ENCODE measurements around the gene WARS2.

The WARS2 gene

DNA sequence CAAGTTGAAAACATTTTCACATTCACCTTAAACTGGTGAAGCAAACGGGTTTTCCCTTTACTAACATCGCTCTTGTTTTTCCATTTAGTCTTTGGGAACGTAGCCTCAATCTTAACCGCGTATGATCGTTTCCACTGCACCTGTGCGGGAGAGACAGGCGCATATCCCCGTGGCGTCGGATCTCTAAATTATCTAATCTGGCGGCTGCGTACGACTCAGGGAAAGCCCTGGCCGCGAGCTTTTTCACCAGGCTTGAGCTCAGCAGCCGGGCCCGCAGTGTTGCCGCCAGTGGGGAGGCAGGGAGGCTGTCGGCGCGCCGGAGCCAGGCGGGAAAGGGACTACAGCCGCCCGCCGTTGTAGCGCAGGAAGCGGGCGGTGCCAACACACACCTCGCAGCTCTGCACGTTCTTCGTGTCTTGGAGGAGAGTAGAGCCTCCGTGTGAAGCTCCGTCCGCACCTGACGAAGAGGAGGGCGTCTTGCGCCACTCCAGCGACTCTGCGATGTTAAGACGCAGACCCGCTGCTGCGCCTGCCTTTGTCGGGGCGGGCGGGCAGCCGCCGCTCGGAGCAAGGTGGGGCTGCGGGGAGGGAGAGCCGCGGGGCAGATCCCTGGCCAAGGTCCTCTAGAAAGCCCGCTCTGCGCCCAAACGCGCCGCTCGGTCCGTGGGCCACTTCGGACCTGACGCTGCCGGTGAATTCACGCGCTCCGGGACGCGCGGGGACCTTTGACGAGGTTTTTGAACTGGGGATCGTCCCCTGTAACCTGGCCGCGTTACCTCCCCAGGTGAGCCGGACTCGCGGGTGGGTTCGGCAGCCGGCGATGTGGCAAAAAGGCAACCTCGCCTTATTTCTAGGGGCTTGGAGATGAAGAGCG lies 133.8 kb downstream of the WARS2 start:
- no peak for TF ChIP-seq ZNF274 (IDR thresholded peaks at IDR 0.05; ENCODE audit: low read depth, low read length)
- TF ChIP-seq YY1 (IDR thresholded peaks at IDR 0.05; ENCODE audit: insufficient read depth, insufficient read length): no peak
- no peak for TF ChIP-seq SUZ12 (IDR thresholded peaks at IDR 0.05; ENCODE audit: extremely low read depth, insufficient read depth, insufficient read length)
- no peaks in the 10 kb centered on the region for H3K36me3 ChIP-seq (ENCODE audit: insufficient read depth, insufficient read length, low read length)
- H3K9ac ChIP-seq (ENCODE audit: insufficient read length, low read depth): peak overlapping the region; percentile 23
- DNase-seq (ENCODE audit: low read depth, low spot score): no peak
- peak overlapping the region; percentile 13 for H3K4me3 ChIP-seq (ENCODE audit: insufficient read length, low read depth)
- peaks cover 33% of the 10 kb centered on the region for H3K27me3 ChIP-seq (ENCODE audit: insufficient read depth, insufficient read length)
- peaks cover 11% of the 10 kb centered on the region; the same call in 1 of the 2 replicates for H3K9me3 ChIP-seq (ENCODE audit: insufficient read depth, low read length)
- no peaks in the 10 kb centered on the region for H3K4me1 ChIP-seq (ENCODE audit: insufficient read depth, insufficient read length)

DNA sequence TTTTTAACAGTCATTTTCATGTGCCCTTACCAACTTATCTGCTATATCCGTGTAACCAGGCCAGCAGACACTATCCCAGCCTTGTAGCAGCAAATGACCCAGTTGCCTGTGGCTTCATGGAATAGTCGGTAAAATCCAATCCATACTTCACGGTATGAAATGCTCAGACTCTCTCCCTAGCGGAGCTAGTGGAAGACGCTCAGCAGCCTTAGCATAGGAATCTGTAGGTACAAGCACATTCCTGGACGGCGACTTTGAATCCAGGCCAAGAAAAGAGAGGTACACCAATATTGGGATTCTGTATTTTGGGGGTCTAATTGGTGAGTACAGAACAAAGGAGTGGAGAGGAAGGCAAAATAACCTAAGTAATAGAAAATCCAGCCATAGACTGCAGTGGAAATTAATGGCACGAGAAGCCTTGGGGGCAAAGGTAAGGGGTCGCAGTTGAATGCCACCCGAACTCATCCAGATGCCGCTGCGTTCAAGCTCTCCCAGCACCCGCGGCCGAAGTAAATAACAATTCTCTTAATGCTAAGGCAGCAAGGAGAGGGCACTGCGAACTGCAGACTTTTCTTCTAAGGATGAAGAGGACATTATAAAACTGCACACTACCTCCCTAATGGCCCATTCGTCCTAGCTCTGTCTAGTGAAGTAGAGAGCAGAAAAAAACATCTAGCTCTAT lies 134.6 kb downstream of the WARS2 start:
- H3K36me3 ChIP-seq (ENCODE audit: insufficient read depth, insufficient read length, low read length): no peaks in the 10 kb centered on the region
- H3K4me1 ChIP-seq (ENCODE audit: insufficient read depth, insufficient read length): no peaks in the 10 kb centered on the region
- H3K9ac ChIP-seq (ENCODE audit: insufficient read length, low read depth): no peak overlapping the region
- H3K27me3 ChIP-seq (ENCODE audit: insufficient read depth, insufficient read length): peaks cover 33% of the 10 kb centered on the region
- peaks cover 11% of the 10 kb centered on the region; the same call in 1 of the 2 replicates for H3K9me3 ChIP-seq (ENCODE audit: insufficient read depth, low read length)
- no peak overlapping the region for H3K4me3 ChIP-seq (ENCODE audit: insufficient read length, low read depth)
- DNase-seq (ENCODE audit: low read depth, low spot score): no peak
- no peak for TF ChIP-seq ZNF274 (IDR thresholded peaks at IDR 0.05; ENCODE audit: low read depth, low read length)
- TF ChIP-seq SUZ12 (IDR thresholded peaks at IDR 0.05; ENCODE audit: extremely low read depth, insufficient read depth, insufficient read length): no peak
- TF ChIP-seq YY1 (IDR thresholded peaks at IDR 0.05; ENCODE audit: insufficient read depth, insufficient read length): no peak

DNA sequence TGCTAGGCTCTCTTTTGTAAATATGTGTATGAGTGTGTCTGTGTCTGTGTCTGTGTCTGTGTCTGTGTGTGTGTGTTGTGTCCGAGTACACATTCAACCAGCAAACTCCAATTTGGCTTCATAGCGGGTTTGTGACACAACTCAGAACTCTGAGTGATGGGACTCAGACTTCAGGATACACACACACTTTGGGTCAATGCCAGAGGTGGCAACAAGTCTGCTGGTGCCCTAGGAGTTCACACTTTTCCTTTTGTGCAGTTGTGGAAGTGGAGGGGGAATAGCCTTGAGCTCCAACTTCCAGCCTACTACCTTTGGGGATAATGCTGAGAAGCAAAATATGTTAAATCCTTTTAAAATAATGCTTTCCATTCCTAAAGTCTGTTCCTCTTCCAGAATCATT lies 135.7 kb downstream of the WARS2 start:
- TF ChIP-seq ZNF274 (IDR thresholded peaks at IDR 0.05; ENCODE audit: low read depth, low read length): no peak
- DNase-seq (ENCODE audit: low read depth, low spot score): no peak
- Histone ChIP-seq H3K36me3 (ENCODE audit: insufficient read depth, insufficient read length, low read length) (no peaks in the 10 kb centered on the region), H3K9me3 (ENCODE audit: insufficient read depth, low read length) (peaks cover 11% of the 10 kb centered on the region; the same call in 1 of the 2 replicates), H3K4me3 (ENCODE audit: insufficient read length, low read depth) (no peak overlapping the region), H3K4me1 (ENCODE audit: insufficient read depth, insufficient read length) (no peaks in the 10 kb centered on the region), H3K27me3 (ENCODE audit: insufficient read depth, insufficient read length) (peaks cover 33% of the 10 kb centered on the region), H3K9ac (ENCODE audit: insufficient read length, low read depth) (no peak overlapping the region)

DNA sequence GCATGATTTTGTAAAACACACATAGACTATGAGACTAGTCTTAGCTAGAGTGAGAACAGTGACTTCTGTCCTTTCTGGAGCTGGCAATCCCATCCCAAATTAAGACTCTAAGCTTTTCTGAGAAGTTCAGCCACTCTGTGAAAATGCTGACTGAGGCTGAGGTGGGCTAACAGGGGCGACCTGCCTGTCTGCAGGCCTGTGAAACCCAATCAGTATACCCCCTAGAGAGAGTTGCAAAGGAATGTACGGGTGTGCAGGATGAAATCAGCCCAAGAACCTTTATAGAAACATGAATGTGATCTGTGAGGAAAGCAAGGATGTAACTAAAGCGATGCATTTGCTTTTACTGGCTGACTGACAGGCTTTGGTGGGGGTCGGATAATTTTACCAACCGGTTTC lies 136.3 kb downstream of the WARS2 start:
- H3K27me3 ChIP-seq (ENCODE audit: insufficient read depth, insufficient read length): peaks cover 33% of the 10 kb centered on the region
- no peak overlapping the region for H3K9ac ChIP-seq (ENCODE audit: insufficient read length, low read depth)
- no peak for DNase-seq (ENCODE audit: low read depth, low spot score)
- TF ChIP-seq SUZ12 (IDR thresholded peaks at IDR 0.05; ENCODE audit: extremely low read depth, insufficient read depth, insufficient read length) (no peak), YY1 (IDR thresholded peaks at IDR 0.05; ENCODE audit: insufficient read depth, insufficient read length) (no peak), ZNF274 (IDR thresholded peaks at IDR 0.05; ENCODE audit: low read depth, low read length) (no peak)
- H3K4me3 ChIP-seq (ENCODE audit: insufficient read length, low read depth): no peak overlapping the region
- H3K36me3 ChIP-seq (ENCODE audit: insufficient read depth, insufficient read length, low read length): no peaks in the 10 kb centered on the region
- H3K9me3 ChIP-seq (ENCODE audit: insufficient read depth, low read length): peaks cover 11% of the 10 kb centered on the region; the same call in 1 of the 2 replicates
- no peaks in the 10 kb centered on the region for H3K4me1 ChIP-seq (ENCODE audit: insufficient read depth, insufficient read length)

DNA sequence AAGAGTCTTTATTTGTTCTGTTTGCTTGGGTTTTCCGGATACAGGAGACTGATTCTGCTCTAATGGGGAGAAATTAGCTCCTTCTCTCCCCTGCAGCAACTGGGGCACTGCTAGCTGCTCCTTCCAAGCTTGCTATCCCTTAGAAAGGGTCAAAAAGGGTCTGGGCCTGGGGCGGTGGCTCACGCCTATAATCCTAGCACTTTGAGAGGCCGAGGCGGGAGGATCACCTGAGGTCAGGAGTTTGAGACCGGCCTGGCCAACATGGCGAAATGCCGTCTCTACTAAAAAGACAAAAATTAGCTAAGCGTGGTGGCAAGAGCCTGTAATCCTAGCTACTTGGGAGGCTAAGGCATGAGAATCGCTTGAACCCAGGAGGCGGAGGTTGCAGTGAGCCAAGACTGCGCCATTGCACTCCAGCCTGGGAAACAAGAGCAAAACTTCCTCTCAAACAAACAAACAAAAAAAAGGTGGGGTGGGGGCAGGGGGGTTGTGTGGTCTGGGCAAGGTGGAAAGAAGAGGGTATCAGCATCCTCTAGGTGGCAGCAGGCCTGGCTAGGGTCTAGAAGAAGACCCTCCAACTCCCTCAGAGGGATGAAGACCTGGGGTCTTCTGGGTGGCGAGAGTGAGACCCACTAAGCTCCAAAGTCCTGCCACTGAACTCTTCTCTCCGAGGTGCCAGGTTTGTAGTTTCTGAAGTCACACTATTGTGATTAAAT lies 136.9 kb downstream of the WARS2 start:
- DNase-seq (ENCODE audit: low read depth, low spot score): no peak
- Histone ChIP-seq H3K4me3 (ENCODE audit: insufficient read length, low read depth) (no peak overlapping the region), H3K9me3 (ENCODE audit: insufficient read depth, low read length) (peaks cover 11% of the 10 kb centered on the region; the same call in 1 of the 2 replicates), H3K9ac (ENCODE audit: insufficient read length, low read depth) (no peak overlapping the region), H3K4me1 (ENCODE audit: insufficient read depth, insufficient read length) (no peaks in the 10 kb centered on the region), H3K27me3 (ENCODE audit: insufficient read depth, insufficient read length) (peaks cover 33% of the 10 kb centered on the region), H3K36me3 (ENCODE audit: insufficient read depth, insufficient read length, low read length) (no peaks in the 10 kb centered on the region)
- no peak for TF ChIP-seq ZNF274 (IDR thresholded peaks at IDR 0.05; ENCODE audit: low read depth, low read length)
- TF ChIP-seq YY1 (IDR thresholded peaks at IDR 0.05; ENCODE audit: insufficient read depth, insufficient read length): no peak
- TF ChIP-seq SUZ12 (IDR thresholded peaks at IDR 0.05; ENCODE audit: extremely low read depth, insufficient read depth, insufficient read length): no peak

DNA sequence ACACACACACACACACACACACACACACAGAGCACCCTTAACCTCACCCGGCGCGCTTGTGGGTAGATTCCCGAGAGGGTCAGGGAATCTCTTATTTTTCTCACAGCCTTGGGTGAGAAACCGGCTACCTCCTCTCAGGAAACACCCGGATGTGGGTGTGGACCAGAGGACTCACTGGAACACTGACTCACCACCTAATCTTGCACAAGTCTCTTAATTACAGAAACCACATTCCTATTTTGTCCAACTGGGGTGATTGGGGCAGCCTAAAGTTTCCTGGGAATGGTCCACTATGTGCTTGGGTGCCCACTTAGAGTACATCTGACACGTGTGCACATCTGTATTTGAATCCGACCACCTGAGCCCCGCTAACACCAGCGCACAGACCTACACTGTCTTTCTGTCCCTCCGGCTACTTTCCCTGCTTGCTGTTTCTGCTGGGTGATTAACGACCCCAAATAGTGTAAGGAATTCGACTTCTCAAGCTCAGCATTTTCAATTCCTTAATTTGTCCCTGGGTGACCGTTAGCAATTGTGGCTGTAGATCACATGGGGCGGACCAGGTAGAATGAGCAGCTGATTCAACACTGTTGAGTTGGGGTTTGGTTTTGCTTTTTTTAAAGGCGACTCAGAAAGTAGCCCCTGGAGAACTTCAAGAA lies 138.3 kb downstream of the WARS2 start:
- Histone ChIP-seq H3K9me3 (ENCODE audit: insufficient read depth, low read length) (peaks cover 11% of the 10 kb centered on the region; the same call in 1 of the 2 replicates), H3K36me3 (ENCODE audit: insufficient read depth, insufficient read length, low read length) (no peaks in the 10 kb centered on the region), H3K9ac (ENCODE audit: insufficient read length, low read depth) (no peak overlapping the region), H3K4me1 (ENCODE audit: insufficient read depth, insufficient read length) (peaks cover 2% of the 10 kb centered on the region), H3K27me3 (ENCODE audit: insufficient read depth, insufficient read length) (peaks cover 20% of the 10 kb centered on the region), H3K4me3 (ENCODE audit: insufficient read length, low read depth) (no peak overlapping the region)
- TF ChIP-seq ZNF274 (IDR thresholded peaks at IDR 0.05; ENCODE audit: low read depth, low read length): no peak
- no peak for TF ChIP-seq YY1 (IDR thresholded peaks at IDR 0.05; ENCODE audit: insufficient read depth, insufficient read length)
- no peak for TF ChIP-seq SUZ12 (IDR thresholded peaks at IDR 0.05; ENCODE audit: extremely low read depth, insufficient read depth, insufficient read length)
- no peak for DNase-seq (ENCODE audit: low read depth, low spot score)
